Neutrophil (primary cell): ENCODE results near the gene ST8SIA1.

Source experiments
- H3K27ac ChIP-seq: fragments of 200-600 bp; sonication (generic); 2 replicates; pipeline ENCODE4 v1.5.1; 2016; ENCODE audit warnings: mild to moderate bottlenecking, moderate library complexity
- H3K27me3 ChIP-seq: fragments of 200-600 bp; sonication (generic); 2 replicates; pipeline ENCODE4 v1.6.0; 2016; ENCODE audit warnings: mild to moderate bottlenecking
- H3K36me3 ChIP-seq: fragments of 200-600 bp; sonication (generic); 2 replicates; pipeline ENCODE4 v1.5.1; 2017
- H3K4me1 ChIP-seq, 2 experiments: fragments of 200-600 bp in 1 of 2; sonication (generic) in 1 of 2; 1 replicate in 1 of 2; 2 replicates in 1 of 2; pipeline versions ENCODE4 v1.5.1 to v1.6.1; 2013 to 2016; ENCODE audit warnings: low read depth in 1 of 2, low read length in 1 of 2, mild to moderate bottlenecking in 1 of 2, moderate library complexity in 1 of 2; ENCODE audit not compliant: control insufficient read depth in 1 of 2, insufficient read depth in 1 of 2
- H3K4me3 ChIP-seq, 2 experiments: fragments of 200-600 bp in 1 of 2; sonication (generic) in 1 of 2; 1 replicate in 1 of 2; 2 replicates in 1 of 2; pipeline ENCODE4 v1.5.1; 2013 to 2016; ENCODE audit warnings: low read depth in 1 of 2, low read length in 1 of 2, mild to moderate bottlenecking in 1 of 2, moderate library complexity in 1 of 2
- H3K9me3 ChIP-seq: fragments of 200-600 bp; sonication (generic); 2 replicates; pipeline ENCODE4 v1.5.1; 2016
- TF ChIP-seq, protein P1 (sequence below): fragments of 200-600 bp; sonication (generic); IDR thresholded peaks from 2 replicates; pipeline ENCODE4 v1.5.1; 2016; ENCODE audit warnings: antibody characterized with exemption

The ST8SIA1 gene

DNA sequence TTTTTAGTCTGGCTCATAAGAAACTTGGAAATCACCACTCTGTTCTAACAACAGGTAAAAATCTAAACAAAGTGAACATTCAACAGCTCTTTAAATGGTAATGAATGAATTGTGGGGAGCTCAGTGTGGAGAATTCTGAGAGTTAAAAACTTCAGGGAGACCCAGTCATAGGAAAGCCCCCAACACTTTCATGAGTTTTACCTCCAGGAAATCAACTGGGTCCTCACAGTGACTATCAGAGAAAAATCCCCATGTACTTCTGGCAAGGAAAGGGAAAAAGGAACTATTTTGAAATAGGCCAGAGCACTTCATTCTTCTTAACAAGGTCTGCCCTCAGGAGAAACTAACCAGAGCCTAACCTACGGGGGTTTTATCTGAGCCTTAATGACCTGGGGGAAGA is 153.8 kb downstream of the ST8SIA1 start:
- H3K27ac ChIP-seq = no peak overlapping the region

DNA sequence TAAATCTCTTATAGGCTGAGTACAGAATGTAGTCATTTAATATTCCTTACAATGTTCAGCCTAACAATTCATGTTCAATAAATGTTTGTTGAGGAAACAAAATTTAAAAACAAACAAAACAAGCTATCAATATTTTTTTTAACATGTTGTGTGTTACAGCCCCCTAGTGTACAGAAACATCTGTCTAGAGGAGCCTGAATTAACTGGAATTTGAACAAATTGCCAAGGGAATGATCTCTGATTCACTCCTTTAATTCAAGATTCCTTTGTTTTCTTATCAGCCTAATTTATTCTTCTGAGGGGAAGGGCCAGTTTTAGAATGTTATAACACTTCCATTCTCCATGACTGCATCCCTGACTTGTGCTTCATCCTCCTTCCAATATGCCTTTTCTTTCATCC is 161.3 kb downstream of the ST8SIA1 start:
- no peak overlapping the region for H3K27ac ChIP-seq
- H3K9me3 ChIP-seq = no peaks in the 10 kb centered on the region
- no peaks in the 10 kb centered on the region for H3K27me3 ChIP-seq
- H3K4me1 ChIP-seq = no peaks in the 10 kb centered on the region
- H3K36me3 ChIP-seq = no peaks in the 10 kb centered on the region
- TF ChIP-seq, protein P1, sequence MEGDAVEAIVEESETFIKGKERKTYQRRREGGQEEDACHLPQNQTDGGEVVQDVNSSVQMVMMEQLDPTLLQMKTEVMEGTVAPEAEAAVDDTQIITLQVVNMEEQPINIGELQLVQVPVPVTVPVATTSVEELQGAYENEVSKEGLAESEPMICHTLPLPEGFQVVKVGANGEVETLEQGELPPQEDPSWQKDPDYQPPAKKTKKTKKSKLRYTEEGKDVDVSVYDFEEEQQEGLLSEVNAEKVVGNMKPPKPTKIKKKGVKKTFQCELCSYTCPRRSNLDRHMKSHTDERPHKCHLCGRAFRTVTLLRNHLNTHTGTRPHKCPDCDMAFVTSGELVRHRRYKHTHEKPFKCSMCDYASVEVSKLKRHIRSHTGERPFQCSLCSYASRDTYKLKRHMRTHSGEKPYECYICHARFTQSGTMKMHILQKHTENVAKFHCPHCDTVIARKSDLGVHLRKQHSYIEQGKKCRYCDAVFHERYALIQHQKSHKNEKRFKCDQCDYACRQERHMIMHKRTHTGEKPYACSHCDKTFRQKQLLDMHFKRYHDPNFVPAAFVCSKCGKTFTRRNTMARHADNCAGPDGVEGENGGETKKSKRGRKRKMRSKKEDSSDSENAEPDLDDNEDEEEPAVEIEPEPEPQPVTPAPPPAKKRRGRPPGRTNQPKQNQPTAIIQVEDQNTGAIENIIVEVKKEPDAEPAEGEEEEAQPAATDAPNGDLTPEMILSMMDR = no peak
- no peak overlapping the region for H3K4me3 ChIP-seq

More for the DNA sequence above, 153.8 kb downstream of the ST8SIA1 start:
- TF ChIP-seq, protein P1 = no peak
- Histone ChIP-seq H3K36me3 (no peaks in the 10 kb centered on the region), H3K4me3 (no peak overlapping the region), H3K9me3 (no peaks in the 10 kb centered on the region), H3K27me3 (no peaks in the 10 kb centered on the region), H3K4me1 (no peaks in the 10 kb centered on the region)

DNA sequence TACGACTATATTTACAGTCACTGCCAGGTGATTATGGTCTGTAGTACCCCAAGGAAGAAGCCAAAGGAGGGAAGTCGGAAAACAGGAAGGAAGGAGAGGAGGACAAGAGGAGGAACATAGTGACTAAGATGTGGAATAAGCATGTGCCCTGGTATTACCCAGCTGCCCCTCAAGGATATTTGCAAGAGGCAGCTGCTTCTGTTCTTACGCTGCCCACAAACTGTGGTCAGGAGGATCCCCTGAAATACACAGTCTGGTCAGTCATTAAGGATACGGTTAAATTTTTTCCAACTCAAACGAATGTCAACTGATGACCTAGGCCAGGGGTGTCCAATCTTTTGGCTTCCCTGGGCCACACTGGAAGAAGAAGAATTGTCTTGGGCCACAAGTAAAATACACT is 162.0 kb downstream of the ST8SIA1 start:
- Histone ChIP-seq H3K27ac (no peak overlapping the region), H3K36me3 (no peaks in the 10 kb centered on the region), H3K4me3 (no peak overlapping the region), H3K27me3 (no peaks in the 10 kb centered on the region), H3K4me1 (no peaks in the 10 kb centered on the region), H3K9me3 (no peaks in the 10 kb centered on the region)
- TF ChIP-seq, protein P1 = no peak

DNA sequence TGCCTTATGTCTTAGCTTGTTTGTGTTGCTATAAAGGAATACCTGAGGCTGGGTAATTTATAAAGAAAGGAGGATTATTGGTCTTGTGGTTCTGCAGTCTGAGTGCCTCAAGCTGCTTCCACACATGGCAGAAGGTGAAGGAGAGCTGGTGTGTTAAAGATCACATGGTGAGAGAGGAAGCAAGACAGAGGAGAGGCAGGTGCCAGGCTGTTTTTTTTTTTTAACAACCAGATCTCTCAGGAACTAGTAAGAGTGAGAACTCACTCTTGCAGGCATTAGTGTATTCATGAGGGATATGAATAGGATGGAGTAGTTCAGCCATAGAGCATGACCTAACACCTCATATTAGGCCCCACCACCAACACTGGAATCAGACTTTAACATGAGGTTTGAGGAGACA is 165.1 kb downstream of the ST8SIA1 start:
- no peaks in the 10 kb centered on the region for H3K36me3 ChIP-seq
- H3K27me3 ChIP-seq = no peaks in the 10 kb centered on the region
- no peak overlapping the region for H3K27ac ChIP-seq
- TF ChIP-seq, protein P1 = no peak
- no peak overlapping the region for H3K4me3 ChIP-seq
- H3K9me3 ChIP-seq = no peaks in the 10 kb centered on the region
- no peaks in the 10 kb centered on the region for H3K4me1 ChIP-seq

DNA sequence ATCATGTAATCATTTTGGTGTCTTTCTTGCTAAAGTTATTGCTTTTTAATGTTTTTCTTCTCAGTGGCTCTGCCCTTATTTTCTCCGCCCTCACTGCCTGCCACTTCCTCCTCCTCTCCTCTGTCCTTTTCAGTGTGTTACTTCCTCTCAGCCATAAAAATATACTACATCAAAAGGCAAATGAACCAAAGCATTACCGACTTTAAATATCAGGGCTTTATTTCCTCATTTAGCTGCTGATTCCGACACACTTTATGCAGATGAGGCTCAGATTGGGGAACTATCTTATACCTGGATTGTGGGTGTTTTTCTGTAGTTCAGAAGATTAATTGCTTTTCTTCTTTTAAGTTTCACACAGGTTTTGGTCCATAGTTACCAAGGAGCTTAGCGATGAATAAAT is 170.4 kb downstream of the ST8SIA1 start:
- H3K27ac ChIP-seq = no peak overlapping the region
- no peaks in the 10 kb centered on the region for H3K9me3 ChIP-seq
- no peak overlapping the region for H3K4me3 ChIP-seq
- no peaks in the 10 kb centered on the region for H3K27me3 ChIP-seq
- no peaks in the 10 kb centered on the region for H3K4me1 ChIP-seq
- no peaks in the 10 kb centered on the region for H3K36me3 ChIP-seq
- TF ChIP-seq, protein P1 = no peak

DNA sequence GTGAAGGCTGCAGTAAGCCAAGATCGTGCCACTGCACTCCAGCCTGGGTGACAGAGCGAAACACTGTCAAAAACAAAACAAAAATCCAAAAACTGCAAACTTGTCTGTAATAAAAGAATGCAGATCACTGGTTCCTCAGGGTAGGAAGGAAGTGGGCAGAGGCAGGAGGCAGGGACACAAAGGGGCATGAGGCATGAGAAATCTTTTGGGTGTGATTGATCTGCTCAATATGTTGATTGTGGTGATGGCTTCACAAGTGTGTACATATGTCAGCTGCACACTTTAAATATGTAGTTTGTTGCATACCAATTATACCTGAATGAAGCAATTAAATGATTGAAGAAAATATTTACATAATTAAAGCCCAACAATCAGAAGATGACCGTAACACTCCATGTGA is 170.9 kb downstream of the ST8SIA1 start:
- TF ChIP-seq, protein P1 = no peak
- no peak overlapping the region for H3K27ac ChIP-seq
- no peaks in the 10 kb centered on the region for H3K4me1 ChIP-seq
- H3K9me3 ChIP-seq = no peaks in the 10 kb centered on the region
- no peaks in the 10 kb centered on the region for H3K27me3 ChIP-seq
- H3K4me3 ChIP-seq = no peak overlapping the region
- H3K36me3 ChIP-seq = no peaks in the 10 kb centered on the region
